GM21825 (cell line): ENCODE results near the gene METRN.

Source experiments
- ATAC-seq: cut with Tn5 transposase; IDR thresholded peaks from one replicate; pipeline ENCODE4 v1.9.1; 2021; ENCODE audit warnings: mild to moderate bottlenecking, moderate library complexity; ENCODE audit not compliant: unreplicated experiment

METRN gene

DNA sequence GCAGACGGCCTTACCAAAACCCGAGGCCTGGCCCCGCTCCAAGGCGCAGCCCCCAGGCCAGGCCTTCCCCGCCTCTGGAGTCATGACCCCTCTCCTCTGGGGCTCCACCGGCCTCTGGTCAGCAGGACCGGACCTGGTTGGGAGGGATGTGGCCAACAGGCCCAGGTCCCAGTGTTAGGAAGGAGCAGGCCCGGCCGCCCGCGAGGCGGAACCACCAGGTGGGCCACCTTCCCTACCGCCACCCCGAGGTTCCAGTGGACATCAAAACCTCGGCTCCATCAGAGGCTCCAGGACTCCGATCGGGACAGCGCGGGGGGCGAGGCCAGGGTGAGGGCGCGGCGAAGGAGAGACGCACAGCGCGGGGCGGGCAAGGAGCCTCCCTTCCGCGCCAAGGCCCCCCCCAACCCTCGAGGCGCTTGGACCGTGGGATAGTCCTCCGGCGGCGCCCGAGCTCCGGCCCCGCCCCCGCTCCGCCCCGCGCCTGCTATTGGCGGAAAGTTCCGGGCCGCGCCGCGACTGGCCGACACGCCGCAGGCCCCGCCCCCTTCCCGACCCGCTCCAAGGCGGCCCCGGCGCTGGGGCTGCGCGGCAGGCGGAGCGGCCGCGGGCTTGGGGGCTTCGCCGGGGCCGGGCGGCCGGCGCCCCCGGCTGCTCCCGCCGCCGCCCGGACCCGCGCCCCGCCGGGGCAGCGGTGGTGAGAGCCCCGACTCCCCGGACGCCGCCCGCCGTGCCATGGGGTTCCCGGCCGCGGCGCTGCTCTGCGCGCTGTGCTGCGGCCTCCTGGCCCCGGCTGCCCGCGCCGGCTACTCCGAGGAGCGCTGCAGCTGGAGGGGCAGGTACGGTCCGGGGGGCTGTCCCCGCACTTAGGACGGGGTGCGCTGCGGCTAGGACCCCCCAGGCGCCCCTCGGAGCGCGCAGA lies at the start of gene METRN:
METRN (plus strand) TSS at position 561 of the 919 bp plus-strand sequence; CDS start at position 733, 172 bp downstream.
- ATAC-seq: peak; percentile 67

DNA sequence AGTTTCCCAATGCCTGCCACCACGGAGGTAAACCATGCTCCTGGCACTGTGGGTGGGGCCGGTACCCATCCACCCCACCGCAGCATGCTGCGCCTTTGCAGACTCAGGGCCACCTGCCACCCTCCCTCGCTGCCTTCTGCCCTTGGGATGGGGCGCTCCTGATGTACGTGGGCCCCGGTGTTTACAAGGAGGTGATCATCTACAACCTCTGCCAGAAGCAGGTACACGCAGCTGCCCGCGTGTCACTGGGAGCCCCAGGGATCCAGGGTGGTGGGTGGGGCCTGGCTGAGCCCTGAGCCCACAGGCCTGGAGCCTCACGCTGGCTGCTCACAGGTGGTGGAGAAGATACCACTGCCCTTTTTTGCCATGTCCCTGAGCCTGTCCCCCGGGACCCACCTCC lies 48.3 kb upstream of the METRN start:
- ATAC-seq: no peak

DNA sequence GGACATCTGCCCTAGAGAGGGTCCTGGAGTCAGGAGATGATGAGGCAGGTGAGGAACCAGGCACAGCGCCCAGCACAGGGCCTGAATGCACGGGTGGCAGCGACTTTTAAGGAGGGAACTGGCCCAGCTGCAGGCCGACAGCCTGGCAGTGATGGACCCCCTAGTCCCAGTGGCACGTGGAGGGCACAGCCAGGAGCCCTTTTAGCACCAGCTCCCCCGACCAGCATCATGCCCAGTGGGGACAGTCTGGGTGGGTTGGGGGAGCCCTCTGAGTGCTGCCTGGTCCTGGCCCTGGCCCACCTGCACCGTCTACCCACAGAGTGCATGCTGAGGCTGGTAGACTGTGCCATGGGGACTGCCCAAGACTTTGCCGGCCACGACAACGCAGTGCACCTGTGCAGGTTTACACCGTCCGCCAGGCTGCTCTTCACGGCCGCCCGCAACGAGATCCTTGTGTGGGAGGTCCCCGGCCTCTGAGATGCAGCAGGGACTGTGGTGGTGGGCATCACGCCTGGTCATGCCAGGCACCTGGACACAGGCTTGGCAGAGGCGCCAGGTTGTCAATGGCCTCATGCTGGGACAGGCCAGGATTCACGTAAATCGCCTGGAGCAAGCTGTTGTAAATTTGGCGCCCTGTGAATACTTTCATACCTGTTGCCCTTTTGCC lies 47.7 kb upstream of the METRN start:
- ATAC-seq: no peak

DNA sequence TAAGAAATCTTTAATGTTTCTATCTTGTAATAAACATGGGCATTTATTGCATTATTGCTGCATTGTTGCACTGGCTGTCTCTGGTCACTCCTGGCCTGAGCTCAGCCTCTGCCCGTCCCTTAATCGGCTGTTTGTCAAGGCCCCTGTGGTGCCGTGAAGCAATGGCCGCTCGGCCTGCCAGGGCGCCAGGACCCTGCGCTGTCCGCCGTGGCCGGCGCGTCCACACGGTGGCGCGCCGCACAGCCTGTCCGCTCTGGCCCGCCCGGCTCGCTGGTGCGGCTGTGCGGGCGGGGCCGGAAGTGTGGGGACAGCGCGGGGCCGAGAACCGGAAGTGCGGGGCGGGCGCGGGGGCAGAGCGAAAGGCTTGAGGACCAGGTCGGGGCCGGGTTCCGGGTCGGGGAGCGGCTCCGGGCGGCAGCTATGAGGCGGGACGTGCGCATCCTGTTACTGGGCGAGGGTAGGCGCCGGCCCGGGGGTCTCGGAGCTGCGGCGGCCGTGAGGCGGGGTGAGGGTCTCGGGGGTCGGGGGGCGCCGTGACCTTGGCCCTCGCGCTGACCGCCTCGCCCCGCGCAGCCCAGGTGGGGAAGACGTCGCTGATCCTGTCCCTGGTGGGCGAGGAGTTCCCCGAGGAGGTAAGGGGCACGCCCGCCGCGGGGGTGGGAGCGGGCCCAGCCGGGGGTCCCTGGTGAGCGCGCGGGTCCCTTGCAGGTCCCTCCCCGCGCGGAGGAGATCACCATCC lies 47.0 kb upstream of the METRN start, which contains the start of gene RHOT2:
RHOT2 (plus strand) TSS at position 353 of the 739 bp plus-strand sequence; CDS start at position 421, 68 bp downstream.
- ATAC-seq: peak; percentile 73

DNA sequence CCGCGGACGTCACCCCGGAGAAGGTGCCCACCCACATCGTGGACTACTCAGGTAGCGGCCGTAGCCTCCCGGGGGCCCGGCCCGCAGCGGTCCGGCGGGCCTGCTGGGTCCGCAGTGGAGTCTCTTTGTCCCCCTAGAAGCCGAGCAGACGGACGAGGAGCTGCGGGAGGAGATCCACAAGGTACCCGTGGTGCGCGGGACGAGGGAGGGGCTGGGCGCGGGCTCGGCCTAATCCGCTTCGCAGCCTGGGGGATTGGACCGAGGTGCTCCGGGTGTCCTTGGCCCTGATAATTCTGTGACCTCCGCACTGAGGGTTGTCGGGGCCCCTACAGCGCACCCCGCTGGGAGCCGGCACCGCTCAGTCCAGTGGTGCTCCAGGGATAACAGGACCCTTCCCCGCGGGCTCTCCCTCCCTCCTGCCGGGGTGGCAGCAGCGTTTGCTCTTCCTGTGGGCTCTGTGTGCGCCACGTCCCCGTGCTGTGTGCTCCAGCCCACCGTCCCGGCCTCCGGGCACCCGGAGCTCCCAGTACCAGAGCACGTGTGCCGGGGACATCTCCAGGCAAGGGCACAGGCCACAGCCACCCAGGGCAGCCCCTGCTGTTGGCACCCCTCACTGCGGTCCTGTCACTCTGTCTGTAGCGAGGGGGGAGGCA lies 46.3 kb upstream of the METRN start:
- no peak for ATAC-seq

DNA sequence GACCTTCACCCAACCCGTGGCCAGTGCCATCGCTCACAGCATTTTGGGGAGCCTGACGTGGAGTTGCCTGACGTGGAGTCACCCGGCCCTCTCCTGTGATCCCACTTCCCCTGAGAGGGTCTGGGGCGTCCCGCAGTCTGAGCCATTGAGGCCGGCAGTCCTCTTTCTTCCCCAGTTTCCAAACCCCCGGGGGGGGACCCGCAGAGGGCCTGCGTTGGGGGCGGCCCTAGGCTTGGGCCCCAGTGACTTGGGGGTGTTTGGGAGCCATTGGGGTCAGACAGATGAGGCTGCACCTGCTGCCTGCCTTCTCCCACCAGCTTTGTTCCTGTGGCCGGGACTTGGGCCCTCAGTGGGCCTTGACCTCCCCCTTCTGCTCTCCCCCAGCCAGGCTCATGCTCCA lies 45.3 kb upstream of the METRN start:
- no peak for ATAC-seq

DNA sequence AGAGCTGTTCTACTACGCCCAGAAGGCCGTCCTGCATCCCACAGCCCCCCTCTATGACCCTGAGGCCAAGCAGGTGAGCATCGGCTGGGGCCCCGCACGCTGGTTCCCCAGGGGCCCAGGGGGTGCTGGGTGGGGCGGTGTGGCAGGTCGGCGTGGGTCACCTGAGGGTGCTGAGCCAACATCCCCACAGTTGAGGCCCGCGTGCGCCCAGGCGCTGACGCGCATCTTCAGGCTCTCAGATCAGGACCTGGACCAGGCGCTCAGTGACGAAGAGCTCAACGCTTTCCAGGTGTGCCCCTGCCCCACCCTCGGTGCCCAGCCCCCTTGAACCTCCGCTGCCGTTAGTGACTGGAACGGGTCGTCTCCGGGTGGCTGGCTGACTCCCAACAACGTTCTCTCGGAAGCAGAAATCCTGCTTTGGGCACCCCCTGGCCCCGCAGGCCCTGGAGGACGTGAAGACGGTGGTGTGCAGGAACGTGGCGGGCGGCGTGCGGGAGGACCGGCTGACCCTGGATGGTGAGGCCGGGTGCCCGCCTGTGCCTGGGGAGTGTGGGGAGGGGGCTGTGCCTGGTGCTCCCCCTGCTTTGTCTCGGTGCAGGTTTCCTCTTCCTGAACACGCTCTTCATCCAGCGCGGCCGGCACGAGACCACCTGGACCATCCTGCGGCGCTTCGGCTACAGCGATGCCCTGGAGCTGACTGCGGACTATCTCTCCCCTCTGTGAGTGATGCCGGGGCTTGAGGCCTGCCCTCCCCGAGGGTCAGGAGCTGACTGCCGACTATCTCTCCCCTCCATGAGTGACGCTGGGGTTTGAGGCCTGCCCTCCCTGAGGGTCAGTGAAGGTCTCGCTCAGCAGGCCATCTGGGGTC lies 44.2 kb upstream of the METRN start:
- no peak for ATAC-seq

DNA sequence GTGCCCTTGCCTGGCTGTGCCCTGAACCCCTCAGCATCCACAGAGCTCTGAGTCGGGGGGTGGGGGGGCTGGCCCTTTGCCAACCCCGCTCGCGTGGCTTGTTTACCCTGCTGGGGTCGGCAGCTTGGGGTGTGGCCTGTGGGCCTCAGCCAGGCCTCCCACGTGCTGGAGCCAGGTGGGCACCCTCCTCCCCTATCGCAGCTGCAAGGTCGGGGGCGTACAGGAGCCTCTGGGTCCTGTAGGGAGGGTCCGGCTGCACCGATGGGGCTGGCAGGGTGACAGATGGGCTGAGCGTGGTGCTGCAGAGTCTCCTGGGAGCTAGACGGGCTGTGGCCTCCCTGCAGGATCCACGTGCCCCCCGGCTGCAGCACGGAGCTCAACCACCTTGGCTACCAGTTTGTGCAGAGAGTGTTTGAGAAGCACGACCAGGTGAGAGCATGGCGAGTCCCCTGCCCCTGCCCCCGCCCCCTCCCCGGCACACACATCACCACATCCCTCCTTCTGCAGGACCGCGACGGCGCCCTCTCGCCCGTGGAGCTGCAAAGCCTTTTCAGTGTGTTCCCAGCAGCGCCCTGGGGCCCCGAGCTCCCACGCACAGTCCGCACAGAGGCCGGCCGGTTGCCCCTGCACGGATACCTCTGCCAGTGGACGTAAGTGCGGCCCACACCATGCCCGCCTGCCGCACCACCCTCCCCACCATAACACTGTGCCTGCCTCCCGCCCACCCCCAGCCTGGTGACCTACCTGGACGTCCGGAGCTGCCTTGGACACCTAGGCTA lies 43.4 kb upstream of the METRN start:
- ATAC-seq: no peak

DNA sequence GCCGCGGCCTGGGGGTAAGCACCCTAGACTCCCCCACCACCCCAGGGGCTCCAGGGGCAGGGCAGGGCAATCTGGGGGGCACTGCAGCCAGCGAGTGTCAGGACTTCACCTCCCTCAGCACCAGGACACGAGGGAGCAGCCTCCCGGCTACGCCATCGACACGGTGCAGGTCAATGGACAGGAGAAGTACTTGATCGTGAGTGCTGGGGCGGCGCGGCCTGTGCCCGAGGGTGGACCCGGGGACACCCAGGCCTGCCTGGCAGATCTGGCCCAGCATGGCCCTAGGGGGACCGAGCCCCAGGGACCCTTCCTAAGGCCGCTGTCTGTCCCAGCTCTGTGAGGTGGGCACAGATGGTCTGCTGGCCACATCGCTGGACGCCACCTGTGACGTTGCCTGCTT lies 42.5 kb upstream of the METRN start:
- ATAC-seq: no peak

DNA sequence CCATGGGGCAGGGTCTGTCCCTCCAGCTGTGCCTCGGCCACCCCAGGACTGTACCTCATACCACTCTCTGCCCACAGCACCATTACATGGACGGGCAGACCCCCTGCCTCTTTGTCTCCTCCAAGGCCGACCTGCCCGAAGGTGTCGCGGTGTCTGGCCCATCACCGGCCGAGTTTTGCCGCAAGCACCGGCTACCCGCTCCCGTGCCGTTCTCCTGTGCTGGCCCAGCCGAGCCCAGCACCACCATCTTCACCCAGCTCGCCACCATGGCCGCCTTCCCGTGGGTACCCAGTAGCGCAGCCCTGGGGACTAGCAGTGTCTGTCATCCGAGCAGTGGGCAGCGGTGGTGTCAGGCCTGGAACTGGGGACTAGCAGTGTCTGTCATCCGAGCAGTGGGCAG lies 42.1 kb upstream of the METRN start:
- ATAC-seq: no peak

DNA sequence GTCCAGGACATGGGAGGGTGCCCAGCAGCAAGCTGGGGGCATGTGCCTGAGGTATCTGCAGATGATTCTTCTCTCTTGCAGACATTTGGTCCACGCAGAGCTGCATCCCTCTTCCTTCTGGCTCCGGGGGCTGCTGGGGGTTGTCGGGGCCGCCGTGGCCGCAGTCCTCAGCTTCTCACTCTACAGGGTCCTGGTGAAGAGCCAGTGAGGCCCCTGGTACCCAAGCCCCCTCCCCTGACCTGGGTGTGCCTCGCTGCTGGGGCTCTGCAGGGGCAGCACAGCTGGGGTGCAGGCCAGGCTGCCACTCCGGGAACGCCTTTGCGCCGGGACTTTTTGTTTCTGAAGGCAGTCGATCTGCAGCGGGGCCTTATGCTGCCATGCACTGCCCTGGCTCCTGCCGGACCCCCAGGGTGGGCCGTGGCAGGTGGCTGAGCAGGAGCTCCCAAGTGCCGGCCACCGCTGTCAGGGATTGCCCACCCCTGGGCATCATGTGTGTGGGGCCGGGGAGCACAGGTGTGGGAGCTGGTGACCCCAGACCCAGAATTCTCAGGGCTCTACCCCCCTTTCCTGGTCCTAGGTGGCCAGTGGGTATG lies 41.4 kb upstream of the METRN start:
- ATAC-seq: no peak

DNA sequence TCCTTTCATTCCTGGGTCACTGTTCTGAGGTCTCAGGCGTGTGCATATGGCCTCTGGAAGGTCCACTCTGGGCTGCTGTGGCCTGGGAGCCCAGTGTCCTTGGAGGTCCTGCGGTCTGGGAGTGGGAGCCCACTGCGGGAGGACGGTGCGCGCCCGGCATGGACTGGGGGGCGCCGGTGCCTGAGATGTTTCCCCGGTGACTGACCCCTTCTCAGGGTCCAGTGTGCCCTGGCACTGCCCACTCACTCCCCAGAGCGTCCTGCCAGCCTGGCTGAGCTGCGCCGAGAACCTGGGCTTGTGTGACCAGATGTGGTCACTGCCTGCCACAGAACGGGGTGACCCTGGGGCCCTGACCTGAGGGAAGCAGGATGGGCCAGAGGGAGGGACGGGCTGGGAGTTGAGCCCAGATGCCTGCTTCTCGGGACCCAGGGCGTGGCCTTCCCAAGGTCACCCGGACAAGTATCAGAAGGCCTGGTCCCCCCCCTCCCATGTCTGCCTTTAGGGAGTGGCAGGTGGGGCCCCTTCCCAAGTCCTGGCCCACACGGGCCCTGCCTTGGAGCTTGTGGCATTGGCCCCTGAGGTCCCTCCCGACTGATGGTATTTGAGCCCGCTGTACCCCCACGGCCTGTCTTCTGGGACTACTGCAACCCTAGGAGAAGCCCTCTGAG lies 40.6 kb upstream of the METRN start:
- ATAC-seq: no peak

DNA sequence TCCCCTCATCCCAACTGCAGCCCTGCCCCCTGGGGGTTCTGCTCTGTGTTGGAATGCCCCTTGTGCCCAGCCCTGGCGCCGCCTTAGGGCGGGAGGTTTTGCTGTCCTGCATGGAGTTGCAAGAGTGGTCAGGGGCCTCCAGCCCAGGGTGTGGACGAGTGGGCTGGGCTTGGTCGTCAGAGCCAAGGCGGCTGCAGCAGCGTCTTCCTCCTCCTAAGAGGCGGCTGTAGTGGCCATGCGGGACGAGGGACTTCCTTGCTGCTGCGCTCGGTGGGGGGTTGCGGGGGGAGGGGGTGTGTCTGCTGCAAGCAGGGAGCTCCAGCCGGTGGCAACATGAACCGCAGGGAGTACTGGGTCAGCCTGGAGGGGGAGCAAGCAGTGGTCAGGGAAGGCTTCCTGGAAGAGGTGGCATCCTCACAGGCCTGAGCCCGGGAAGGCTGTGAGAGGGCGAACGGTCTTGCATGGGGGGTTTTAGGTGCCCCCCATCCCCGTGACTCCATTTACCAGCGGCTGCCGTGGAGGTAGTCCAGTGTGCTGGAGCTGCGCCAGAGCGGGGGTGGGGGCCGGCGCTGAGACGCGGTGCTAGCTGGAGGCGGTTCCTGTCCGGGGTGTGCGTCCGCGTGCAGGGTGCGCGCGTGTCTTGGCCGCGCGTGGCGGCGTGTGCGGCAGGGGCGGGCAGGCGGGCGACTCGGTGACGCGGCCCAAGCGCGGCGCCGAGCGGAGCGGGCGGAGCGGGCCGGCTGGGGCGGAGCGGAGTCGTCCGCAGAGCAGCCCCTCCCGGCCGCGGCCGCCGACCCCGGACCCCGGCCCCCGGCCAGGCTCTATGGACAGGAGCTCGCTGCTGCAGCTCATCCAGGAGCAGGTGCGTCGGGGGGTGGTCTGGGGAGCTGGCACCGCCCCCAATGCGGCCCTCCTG lies 39.7 kb upstream of the METRN start, which contains the start of gene RHBDL1:
RHBDL1 (plus strand) TSS at position 704 of the 916 bp plus-strand sequence; CDS start at position 824, 120 bp downstream.
- ATAC-seq: no peak

DNA sequence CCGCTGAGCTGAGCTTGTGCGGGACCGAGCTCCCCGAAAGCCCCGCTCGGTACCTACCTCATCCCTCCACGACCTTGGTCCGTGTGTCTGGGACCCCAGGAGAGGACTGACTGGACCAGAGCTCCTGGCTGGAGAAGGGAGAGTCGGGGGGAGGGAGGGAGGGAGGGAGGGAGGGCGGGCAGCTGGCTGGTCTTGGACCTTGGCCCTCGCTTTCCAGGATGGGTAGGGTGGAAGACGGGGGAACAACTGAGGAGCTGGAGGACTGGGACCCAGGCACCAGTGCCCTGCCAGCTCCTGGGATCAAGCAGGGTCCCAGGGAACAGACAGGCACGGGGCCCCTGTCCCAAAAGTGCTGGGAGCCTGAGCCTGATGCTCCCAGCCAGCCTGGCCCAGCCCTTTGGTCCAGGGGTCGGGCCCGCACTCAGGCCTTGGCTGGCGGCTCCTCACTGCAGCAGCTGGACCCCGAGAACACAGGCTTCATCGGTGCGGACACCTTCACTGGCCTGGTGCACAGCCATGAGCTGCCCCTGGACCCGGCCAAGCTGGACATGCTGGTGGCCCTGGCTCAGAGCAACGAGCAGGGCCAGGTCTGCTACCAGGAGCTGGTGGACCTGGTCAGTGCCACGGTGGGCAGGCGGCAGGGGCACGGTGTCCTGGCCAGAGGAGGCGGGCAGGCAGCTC lies 38.9 kb upstream of the METRN start:
- no peak for ATAC-seq

DNA sequence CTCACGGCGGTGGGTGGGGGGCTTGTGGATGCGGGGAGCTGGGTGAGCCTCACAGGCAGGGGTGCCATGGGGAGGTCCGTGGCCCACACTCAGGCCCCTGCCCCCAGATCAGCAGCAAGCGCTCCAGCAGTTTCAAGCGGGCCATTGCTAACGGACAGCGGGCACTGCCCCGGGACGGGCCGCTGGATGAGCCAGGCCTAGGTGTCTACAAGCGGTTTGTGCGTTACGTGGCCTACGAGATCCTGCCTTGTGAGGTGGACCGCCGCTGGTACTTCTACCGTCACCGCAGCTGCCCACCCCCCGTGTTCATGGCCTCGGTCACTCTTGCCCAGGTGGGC lies 38.4 kb upstream of the METRN start:
- ATAC-seq: no peak

DNA sequence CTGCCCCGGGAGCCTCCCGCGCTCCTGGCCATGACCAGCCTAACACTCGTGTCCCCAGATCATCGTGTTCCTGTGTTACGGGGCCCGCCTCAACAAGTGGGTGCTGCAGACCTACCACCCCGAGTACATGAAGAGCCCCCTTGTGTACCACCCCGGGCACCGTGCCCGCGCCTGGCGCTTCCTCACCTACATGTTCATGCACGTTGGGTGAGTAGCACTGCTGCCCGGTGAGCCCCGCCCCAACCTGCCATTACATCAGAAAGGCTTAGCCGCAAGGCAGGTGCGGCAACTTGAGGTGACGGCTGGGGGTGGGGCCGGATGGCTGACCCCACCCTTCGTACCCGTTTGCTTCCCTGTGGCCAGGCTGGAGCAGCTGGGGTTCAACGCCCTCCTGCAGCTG lies 38.0 kb upstream of the METRN start:
- no peak for ATAC-seq
